Astrocyte (in vitro differentiated cells and primary cell): ENCODE results near the gene SPO11. TPM values are rescaled to one million over a fixed set of nuclear protein-coding genes. Genes with fewer than 3 reads are reported as not detected.

Experiments used
- DNase-seq: peaks from one replicate; pipeline ENCODE4 v3.0.0-alpha.2; 2010; ENCODE audit warnings: low read depth
- FAIRE-seq: peaks from 2 replicates; lab custom pipeline; 2011; peaks lifted over from hg19 to GRCh38; lab: Jason Lieb, UNC
- H2AFZ ChIP-seq: 2 replicates; pipeline ENCODE4 v1.6.0; 2012; ENCODE audit warnings: low read depth, low read length, inconsistent platforms
- H3K27ac ChIP-seq: 2 replicates; pipeline ENCODE4 v1.5.1; 2011; ENCODE audit warnings: low read depth, low read length, inconsistent platforms
- H3K27me3 ChIP-seq: 2 replicates; pipeline ENCODE4 v1.6.0; 2011; ENCODE audit warnings: low read length, inconsistent platforms; ENCODE audit not compliant: insufficient read depth
- H3K36me3 ChIP-seq: 2 replicates; pipeline ENCODE4 v1.5.1; 2011; ENCODE audit warnings: low read length, inconsistent platforms; ENCODE audit not compliant: insufficient read depth
- H3K4me1 ChIP-seq: 2 replicates; pipeline ENCODE4 v1.5.1; 2011; ENCODE audit warnings: low read length, inconsistent platforms; ENCODE audit not compliant: insufficient read depth
- H3K4me2 ChIP-seq: 2 replicates; pipeline ENCODE4 v1.6.0; 2012; ENCODE audit warnings: low read length, inconsistent platforms
- H3K4me3 ChIP-seq: 2 replicates; pipeline ENCODE4 v1.5.1; 2011; ENCODE audit warnings: low read depth, mild to moderate bottlenecking, low read length, inconsistent platforms; ENCODE audit not compliant: insufficient read depth
- H3K79me2 ChIP-seq: 2 replicates; pipeline ENCODE4 v1.6.0; 2012; ENCODE audit warnings: mild to moderate bottlenecking, low read length, inconsistent platforms; ENCODE audit not compliant: insufficient read depth
- H3K9ac ChIP-seq: 2 replicates; pipeline ENCODE4 v1.6.0; 2012; ENCODE audit warnings: mild to moderate bottlenecking, low read length, inconsistent platforms
- H3K9me3 ChIP-seq: 2 replicates; pipeline ENCODE4 v1.5.1; 2012; ENCODE audit warnings: low read depth, mild to moderate bottlenecking, low read length, inconsistent platforms; ENCODE audit not compliant: insufficient read depth
- H4K20me1 ChIP-seq: 2 replicates; pipeline ENCODE4 v1.6.0; 2012; ENCODE audit warnings: low read length, inconsistent platforms; ENCODE audit not compliant: insufficient read depth
- H3K27ac Mint-ChIP-seq: one replicate; pipeline ENCODE4 v1.8.0; 2021; ENCODE audit warnings: mild to moderate bottlenecking, mixed read lengths; ENCODE audit not compliant: unreplicated experiment
- H3K27me3 Mint-ChIP-seq: one replicate; pipeline ENCODE4 v1.8.0; 2021; ENCODE audit warnings: low read depth, mixed read lengths; ENCODE audit not compliant: unreplicated experiment
- H3K36me3 Mint-ChIP-seq: one replicate; pipeline ENCODE4 v1.8.0; 2021; ENCODE audit warnings: low read depth, mixed read lengths; ENCODE audit not compliant: unreplicated experiment
- H3K4me1 Mint-ChIP-seq: one replicate; pipeline ENCODE4 v1.8.0; 2021; ENCODE audit warnings: low read depth, mixed read lengths; ENCODE audit not compliant: unreplicated experiment
- H3K4me3 Mint-ChIP-seq: one replicate; pipeline ENCODE4 v1.8.0; 2021; ENCODE audit warnings: mild to moderate bottlenecking, moderate library complexity, mixed read lengths; ENCODE audit not compliant: unreplicated experiment
- H3K9me3 Mint-ChIP-seq: one replicate; pipeline ENCODE4 v1.8.0; 2021; ENCODE audit warnings: mild to moderate bottlenecking, mixed read lengths; ENCODE audit not compliant: unreplicated experiment
- EZH2 ChIP-seq: IDR thresholded peaks from 2 replicates; pipeline ENCODE4 v1.6.1; 2012; ENCODE audit warnings: mild to moderate bottlenecking, low read length, inconsistent platforms; ENCODE audit not compliant: insufficient read depth
- total RNA-seq: library from RNA; stranded (reverse); gene quantifications from 2 replicates; pipeline ENCODE4 v1.2.1, GENCODE V29; 2021
- TF ChIP-seq, protein P1 (sequence below): IDR thresholded peaks from 2 replicates; pipeline ENCODE4 v1.5.1; 2011; ENCODE audit warnings: low read depth, mild to moderate bottlenecking, inconsistent platforms, low read length, moderate library complexity; ENCODE audit not compliant: insufficient read depth

The SPO11 gene
- total RNA-seq, 1 donor from 2014 or later: not detected

DNA sequence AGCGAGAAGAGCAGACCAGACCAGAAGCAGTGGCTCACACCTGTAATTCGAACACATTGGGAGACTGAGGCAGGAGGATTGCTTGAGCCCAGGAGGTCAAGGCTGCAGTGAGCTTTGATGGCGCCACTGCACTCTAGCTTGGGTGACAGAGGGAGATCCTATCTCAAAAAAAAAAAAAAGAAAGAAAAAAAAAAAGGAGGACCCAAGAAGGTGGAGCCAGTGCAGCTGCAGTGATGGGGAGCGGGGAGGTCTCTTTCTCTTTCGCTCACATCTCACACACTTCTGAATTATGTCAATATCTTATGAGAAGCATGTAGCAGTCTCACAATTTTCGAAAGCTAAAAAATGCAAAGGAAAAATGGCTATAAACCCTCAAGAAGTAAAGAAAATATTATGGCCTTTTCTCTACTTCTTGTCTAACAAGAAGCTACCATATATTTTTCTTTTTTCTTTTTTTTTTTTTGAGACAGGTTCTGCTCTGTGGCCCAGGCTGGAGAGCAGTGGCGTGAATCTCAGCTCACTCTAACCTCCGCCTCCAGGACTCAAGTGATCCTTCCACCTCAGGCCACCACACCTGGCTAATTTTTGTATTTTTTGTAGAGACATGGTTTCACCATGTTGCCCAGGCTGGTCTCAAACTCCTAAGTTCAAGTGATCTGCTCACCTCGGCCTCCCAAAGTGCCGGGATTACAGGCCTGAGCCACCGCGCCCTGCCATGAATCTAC lies 3.8 kb upstream of the SPO11 start:
- H3K27ac ChIP-seq: no peak overlapping the region
- no peak overlapping the region for H3K4me3 Mint-ChIP-seq
- H3K4me1 ChIP-seq: no peaks in the 10 kb centered on the region
- H3K4me3 ChIP-seq: no peak overlapping the region
- H3K9ac ChIP-seq: no peak overlapping the region
- H3K36me3 ChIP-seq: no peaks in the 10 kb centered on the region
- H3K27me3 ChIP-seq: peaks cover 16% of the 10 kb centered on the region
- H3K9me3 Mint-ChIP-seq: peaks cover 2% of the 10 kb centered on the region
- H2AFZ ChIP-seq: no peak overlapping the region
- no peak for DNase-seq
- H3K79me2 ChIP-seq: no peaks in the 10 kb centered on the region
- no peaks in the 10 kb centered on the region for H3K9me3 ChIP-seq
- no peak overlapping the region for H3K27ac Mint-ChIP-seq
- no peak overlapping the region for H3K4me2 ChIP-seq
- peaks cover 35% of the 10 kb centered on the region for H3K27me3 Mint-ChIP-seq
- H3K4me1 Mint-ChIP-seq: peaks cover 7% of the 10 kb centered on the region
- H3K36me3 Mint-ChIP-seq: peaks cover 6% of the 10 kb centered on the region
- H4K20me1 ChIP-seq: no peaks in the 10 kb centered on the region
- TF ChIP-seq EZH2: no peak
- TF ChIP-seq, protein P1, sequence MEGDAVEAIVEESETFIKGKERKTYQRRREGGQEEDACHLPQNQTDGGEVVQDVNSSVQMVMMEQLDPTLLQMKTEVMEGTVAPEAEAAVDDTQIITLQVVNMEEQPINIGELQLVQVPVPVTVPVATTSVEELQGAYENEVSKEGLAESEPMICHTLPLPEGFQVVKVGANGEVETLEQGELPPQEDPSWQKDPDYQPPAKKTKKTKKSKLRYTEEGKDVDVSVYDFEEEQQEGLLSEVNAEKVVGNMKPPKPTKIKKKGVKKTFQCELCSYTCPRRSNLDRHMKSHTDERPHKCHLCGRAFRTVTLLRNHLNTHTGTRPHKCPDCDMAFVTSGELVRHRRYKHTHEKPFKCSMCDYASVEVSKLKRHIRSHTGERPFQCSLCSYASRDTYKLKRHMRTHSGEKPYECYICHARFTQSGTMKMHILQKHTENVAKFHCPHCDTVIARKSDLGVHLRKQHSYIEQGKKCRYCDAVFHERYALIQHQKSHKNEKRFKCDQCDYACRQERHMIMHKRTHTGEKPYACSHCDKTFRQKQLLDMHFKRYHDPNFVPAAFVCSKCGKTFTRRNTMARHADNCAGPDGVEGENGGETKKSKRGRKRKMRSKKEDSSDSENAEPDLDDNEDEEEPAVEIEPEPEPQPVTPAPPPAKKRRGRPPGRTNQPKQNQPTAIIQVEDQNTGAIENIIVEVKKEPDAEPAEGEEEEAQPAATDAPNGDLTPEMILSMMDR: no peak
- no peak for FAIRE-seq

GRCh38 chr20:57326667-57327455 lies 2.7 kb upstream of the SPO11 start:
- H2AFZ ChIP-seq: no peak overlapping the region
- no peak overlapping the region for H3K27ac Mint-ChIP-seq
- FAIRE-seq: no peak

More at GRCh38 chr20:57326667-57327455, 2.7 kb upstream of the SPO11 start:
- Histone ChIP-seq H3K9ac (no peak overlapping the region), H3K27me3 (peaks cover 20% of the 10 kb centered on the region), H3K79me2 (no peaks in the 10 kb centered on the region), H3K9me3 (no peaks in the 10 kb centered on the region), H3K27ac (no peak overlapping the region), H3K4me1 (no peaks in the 10 kb centered on the region), H4K20me1 (no peaks in the 10 kb centered on the region), H3K36me3 (no peaks in the 10 kb centered on the region), H3K4me3 (no peak overlapping the region), H3K4me2 (no peak overlapping the region)
- peaks cover 35% of the 10 kb centered on the region for H3K27me3 Mint-ChIP-seq
- H3K36me3 Mint-ChIP-seq: peaks cover 6% of the 10 kb centered on the region
- peaks cover 7% of the 10 kb centered on the region for H3K4me1 Mint-ChIP-seq
- no peak for DNase-seq
- H3K9me3 Mint-ChIP-seq: peaks cover 1% of the 10 kb centered on the region
- no peak for TF ChIP-seq EZH2
- TF ChIP-seq, protein P1: no peak
- H3K4me3 Mint-ChIP-seq: no peak overlapping the region
